Pancreas (tissue), 10 donors: Measurements from ENCODE around the gene BMPR1B. TPM values are rescaled to one million over a fixed set of nuclear protein-coding genes. Genes with fewer than 3 reads are reported as not detected.

Source experiments
- ATAC-seq, 4 donors: fragments of 200-7000 bp; cut with Tn5 transposase; one replicate each; pipeline versions ENCODE4 v1.8.0 to v1.9.1; 2020; ENCODE audit warnings: mild to moderate bottlenecking in 4 of 4, moderate library complexity in 4 of 4
- DNase-seq, 6 donors: peaks; one replicate each; pipeline ENCODE4 v3.0.0-alpha.2; 2020
- FAIRE-seq: peaks from 2 replicates; lab custom pipeline; 2012; peaks lifted over from hg19 to GRCh38; lab: Jason Lieb, UNC
- H3K27ac ChIP-seq, 4 donors: fragments of 200-600 bp; sonication (generic); 1 replicate in 3 of 4; 2 replicates in 1 of 4; pipeline versions ENCODE4 v1.5.0 to v1.8.0; 2020
- H3K27me3 ChIP-seq, 4 donors: fragments of 200-600 bp; one replicate each; pipeline ENCODE4 v1.8.0; 2021
- H3K36me3 ChIP-seq, 3 donors: fragments of 200-600 bp; sonication (generic) in 1 of 3; one replicate each; pipeline versions ENCODE4 v1.5.0 to v1.8.0; 2020 to 2021
- H3K4me1 ChIP-seq, 3 donors: fragments of 200-600 bp; one replicate each; pipeline ENCODE4 v1.8.0; 2021
- H3K4me3 ChIP-seq, 4 donors: fragments of 200-600 bp; sonication (generic) in 2 of 4; one replicate each; pipeline versions ENCODE4 v1.5.0 to v1.8.0; 2020 to 2021
- H3K9me3 ChIP-seq, 4 donors: fragments of 200-600 bp; one replicate each; pipeline ENCODE4 v1.8.0; 2021
- WGBS, 2 donors: extraction: QIAGEN DNeasy Blood & Tissue Kit; methylation state at CpG; one replicate each; pipeline ENCODE4 v1.1.7; 2013; 5-methylcytosine and 5-hydroxymethylcytosine counted together
- intact Hi-C, 3 donors: fragments of 100-400 bp; cut with DNase I; formaldehyde crosslinking; loops; one replicate each; pipeline versions ENCODE4 v1.11.1 to v1.14.2; 2022
- polyA plus RNA-seq, 2 donors: library from polyadenylated mRNA; stranded (reverse); fragments of 200-250 nt; gene quantifications; one replicate each; pipeline ENCODE4 v1.2.3, GENCODE V29; 2013
- total RNA-seq, 6 donors: library from RNA; stranded (reverse); fragmentation: NEBNext Ultra II Directional in 4 of 6; extraction: Animal tissue kit (Norgen Biotek cat#: 25700) in 4 of 6; gene quantifications; one replicate each; pipeline versions ENCODE4 v1.2.1 to v1.2.4, GENCODE V29; 2021 to 2023
- TF ChIP-seq, protein P1 (sequence below), 4 donors: fragments of 200-600 bp; sonication (generic) in 3 of 4; IDR thresholded peaks; one replicate each; pipeline versions ENCODE4 v1.5.0 to v1.8.0; 2021; ENCODE audit warnings: antibody characterized with exemption in 4 of 4
- donor health status: healthy with polysubstance abuse.
- donor health status: DM: no; HTN: no; CAD: no; lungs with moderate emphysema.
- donor health status: DM: no; HTN: no; CAD: no.
- donor health status: control.
- donor health status: control.
- donor health status: Bipolar disorder and iron deficiency.
- donor health status: DM: yes; HTN: yes; CAD: no.
- donor health status: DM: no; HTN: no; CAD: no.
- donor health status: DM: no; HTN: no; CAD: no.
- donor health status: DM: yes; HTN: yes; CAD: no.

The BMPR1B gene
- total and polyA plus RNA-seq, 8 donors, result 0.46 to 3.7 (median 1.6) TPM

DNA sequence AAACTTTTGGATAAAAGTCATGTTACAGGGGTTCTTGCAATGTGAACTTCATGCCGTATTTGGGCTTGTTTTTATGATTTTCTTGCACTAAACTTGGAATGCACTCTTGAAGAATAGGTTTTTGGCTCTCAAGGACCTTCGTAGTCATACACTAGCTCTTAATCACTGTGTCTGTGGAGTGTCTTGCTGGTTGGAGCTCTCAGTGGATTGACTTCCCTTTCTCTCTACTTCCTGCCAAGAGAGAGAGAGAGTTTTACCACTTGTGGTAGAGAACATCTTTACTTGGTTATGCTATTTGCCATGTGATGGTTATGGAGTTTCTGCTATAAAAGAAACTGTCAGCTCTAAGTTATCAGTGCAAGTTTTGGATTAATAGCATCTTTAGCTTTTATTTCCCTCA lies 112.4 kb downstream of the BMPR1B start:
- intact Hi-C loops, result no loop called here
- Histone ChIP-seq H3K27ac (no peak overlapping the region), H3K27me3 (no peaks in the 10 kb centered on the region), H3K4me3 (no peak overlapping the region), H3K4me1 (no peaks in the 10 kb centered on the region), H3K9me3 (no peaks in the 10 kb centered on the region), H3K36me3 (no peaks in the 10 kb centered on the region)
- no peak for DNase-seq
- WGBS, 2 donors, result 69 to 83% methylated on average over 2 of the region's 2 CpGs
- no peak for FAIRE-seq
- no peak for ATAC-seq
- TF ChIP-seq, protein P1, sequence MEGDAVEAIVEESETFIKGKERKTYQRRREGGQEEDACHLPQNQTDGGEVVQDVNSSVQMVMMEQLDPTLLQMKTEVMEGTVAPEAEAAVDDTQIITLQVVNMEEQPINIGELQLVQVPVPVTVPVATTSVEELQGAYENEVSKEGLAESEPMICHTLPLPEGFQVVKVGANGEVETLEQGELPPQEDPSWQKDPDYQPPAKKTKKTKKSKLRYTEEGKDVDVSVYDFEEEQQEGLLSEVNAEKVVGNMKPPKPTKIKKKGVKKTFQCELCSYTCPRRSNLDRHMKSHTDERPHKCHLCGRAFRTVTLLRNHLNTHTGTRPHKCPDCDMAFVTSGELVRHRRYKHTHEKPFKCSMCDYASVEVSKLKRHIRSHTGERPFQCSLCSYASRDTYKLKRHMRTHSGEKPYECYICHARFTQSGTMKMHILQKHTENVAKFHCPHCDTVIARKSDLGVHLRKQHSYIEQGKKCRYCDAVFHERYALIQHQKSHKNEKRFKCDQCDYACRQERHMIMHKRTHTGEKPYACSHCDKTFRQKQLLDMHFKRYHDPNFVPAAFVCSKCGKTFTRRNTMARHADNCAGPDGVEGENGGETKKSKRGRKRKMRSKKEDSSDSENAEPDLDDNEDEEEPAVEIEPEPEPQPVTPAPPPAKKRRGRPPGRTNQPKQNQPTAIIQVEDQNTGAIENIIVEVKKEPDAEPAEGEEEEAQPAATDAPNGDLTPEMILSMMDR (IDR thresholded peaks at IDR 0.05), result no peak

DNA sequence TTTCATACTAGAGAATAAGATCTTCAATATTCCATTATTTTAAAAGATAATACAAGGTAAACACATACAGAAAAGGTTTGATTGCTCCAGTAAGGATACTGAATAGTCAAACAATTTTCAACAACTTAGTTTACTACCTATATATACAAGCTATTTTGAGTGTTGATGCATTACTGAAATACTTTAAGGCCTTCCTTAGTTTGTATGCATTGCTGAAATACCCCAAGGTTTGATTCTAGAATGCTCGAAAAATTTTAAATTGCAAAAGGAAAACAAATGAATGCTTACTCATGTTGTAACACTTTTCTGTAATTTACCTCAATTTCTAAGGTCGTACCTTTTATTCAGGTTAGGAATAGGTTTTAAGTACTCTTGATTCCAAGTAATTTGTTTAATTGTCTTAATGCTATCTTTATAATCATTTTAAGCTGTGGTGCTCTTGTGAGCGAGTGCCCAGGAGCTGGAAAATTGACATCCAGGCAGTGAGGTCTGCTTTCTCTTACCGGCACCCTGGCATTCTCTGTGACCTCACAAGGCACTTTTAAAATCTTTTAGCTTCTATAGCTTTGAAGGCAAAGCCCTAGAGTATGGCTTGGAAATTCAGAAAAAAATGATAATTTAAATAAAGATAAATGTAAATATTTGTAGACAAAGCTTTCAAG lies 114.0 kb downstream of the BMPR1B start:
- DNase-seq (no peak), FAIRE-seq (no peak), ATAC-seq (no peak)
- intact Hi-C loops, result no loop called here
- no peak overlapping the region for H3K27ac ChIP-seq
- TF ChIP-seq, protein P1 (IDR thresholded peaks at IDR 0.05), result no peak
- H3K36me3 ChIP-seq, result no peaks in the 10 kb centered on the region
- H3K4me3 ChIP-seq, result no peak overlapping the region
- no peaks in the 10 kb centered on the region for H3K4me1 ChIP-seq
- 75 to 85% methylated on average over 4 of the region's 4 CpGs for WGBS, 2 donors
- H3K27me3 ChIP-seq, result no peaks in the 10 kb centered on the region
- no peaks in the 10 kb centered on the region for H3K9me3 ChIP-seq

DNA sequence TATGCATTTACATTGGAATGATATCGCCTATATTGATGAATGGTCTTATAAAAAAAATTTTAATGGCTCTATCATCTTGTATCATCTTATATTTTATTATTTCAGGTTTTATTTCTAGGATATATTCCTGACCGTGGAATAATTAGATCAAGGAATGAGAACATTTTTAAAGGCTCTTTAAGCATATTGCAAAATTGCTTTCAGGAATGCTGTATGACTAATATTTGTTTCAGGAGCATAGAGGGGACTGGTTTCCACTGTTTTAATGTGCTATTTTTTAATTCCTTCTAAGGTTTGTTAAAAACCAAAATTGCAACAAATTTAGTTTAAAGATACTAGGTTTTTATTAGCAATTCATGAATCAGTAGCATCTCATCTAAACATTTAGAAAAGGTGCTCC lies 120.2 kb downstream of the BMPR1B start:
- no peak for FAIRE-seq

DNA sequence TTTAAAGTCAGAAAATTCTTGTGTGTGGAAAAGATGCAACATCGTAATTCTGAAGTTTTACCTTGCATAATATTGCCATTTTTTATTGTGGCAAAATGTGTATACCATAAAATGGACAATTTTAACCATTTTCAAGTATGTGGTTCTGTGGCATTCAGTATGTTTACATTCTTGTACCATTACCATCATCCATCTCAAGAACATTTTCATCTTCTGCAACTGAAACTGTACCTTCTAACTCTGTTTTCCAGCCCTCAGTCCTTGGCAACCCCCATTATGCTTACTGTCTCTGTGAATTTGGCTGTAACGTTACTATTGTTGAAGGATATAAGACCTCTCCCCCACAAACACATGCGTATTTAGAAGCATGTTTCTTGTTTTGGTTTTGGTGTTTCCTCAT lies 123.2 kb downstream of the BMPR1B start:
- H3K36me3 ChIP-seq, result no peaks in the 10 kb centered on the region
- H3K4me1 ChIP-seq, result no peaks in the 10 kb centered on the region
- H3K27me3 ChIP-seq, result no peaks in the 10 kb centered on the region
- H3K4me3 ChIP-seq, result no peak overlapping the region
- ATAC-seq (no peak), FAIRE-seq (no peak), DNase-seq (no peak)
- 79 to 88% methylated on average over 3 of the region's 3 CpGs for WGBS, 2 donors
- intact Hi-C loops, result no loop called here
- no peaks in the 10 kb centered on the region for H3K9me3 ChIP-seq
- H3K27ac ChIP-seq, result no peak overlapping the region
- TF ChIP-seq, protein P1 (IDR thresholded peaks at IDR 0.05), result no peak

More for the DNA sequence above, 120.2 kb downstream of the BMPR1B start:
- intact Hi-C loops, result no loop called here
- Histone ChIP-seq H3K27ac (no peak overlapping the region), H3K27me3 (no peaks in the 10 kb centered on the region), H3K9me3 (no peaks in the 10 kb centered on the region), H3K4me1 (no peaks in the 10 kb centered on the region), H3K4me3 (no peak overlapping the region), H3K36me3 (no peaks in the 10 kb centered on the region)
- ATAC-seq (no peak), DNase-seq (no peak)
- WGBS, 2 donors, result 77 to 88% methylated on average over 2 of the region's 2 CpGs
- TF ChIP-seq, protein P1 (IDR thresholded peaks at IDR 0.05), result no peak

DNA sequence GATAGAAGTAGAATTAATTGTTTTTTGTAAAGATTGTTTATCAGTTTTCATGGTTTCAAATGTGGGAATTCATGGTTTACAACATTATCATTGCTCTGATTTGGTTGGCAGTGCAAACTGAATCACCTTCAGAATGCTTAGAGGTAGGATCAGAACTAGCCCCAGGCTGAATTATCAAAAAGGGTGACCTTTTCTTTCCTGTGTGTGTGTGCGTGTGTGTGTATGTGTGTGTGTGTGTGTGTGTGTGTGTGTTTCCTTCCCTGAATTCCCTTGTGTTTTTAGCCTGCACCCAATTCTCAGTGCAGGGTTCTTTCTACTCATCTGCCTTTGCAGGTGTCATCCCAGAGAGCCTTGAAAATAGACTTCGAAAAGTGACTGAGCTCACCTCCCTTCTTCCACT lies 125.0 kb downstream of the BMPR1B start:
- H3K36me3 ChIP-seq, result no peaks in the 10 kb centered on the region
- intact Hi-C loops, result no loop called here
- no peaks in the 10 kb centered on the region for H3K9me3 ChIP-seq
- H3K4me3 ChIP-seq, result no peak overlapping the region
- ATAC-seq (no peak), DNase-seq (no peak), FAIRE-seq (no peak)
- 62 to 66% methylated on average over 2 of the region's 2 CpGs for WGBS, 2 donors
- TF ChIP-seq, protein P1 (IDR thresholded peaks at IDR 0.05), result no peak
- H3K27me3 ChIP-seq, result no peaks in the 10 kb centered on the region
- H3K4me1 ChIP-seq, result no peaks in the 10 kb centered on the region
- H3K27ac ChIP-seq, result no peak overlapping the region
